Liver (tissue), 9 donors: Measurements from ENCODE around the gene UBE2E2. TPM values are rescaled to one million over a fixed set of nuclear protein-coding genes. Genes with fewer than 3 reads are reported as not detected.

Experiments
- DNase-seq: peaks from one replicate; pipeline ENCODE4 v3.0.0-alpha.2; 2017; ENCODE audit warnings: low spot score
- H3K27ac ChIP-seq, 2 donors: one replicate each; pipeline ENCODE4 v1.7.0; 2013; ENCODE audit warnings: inconsistent platforms in 2 of 2, low read length in 2 of 2, control low read depth in 1 of 2, low read depth in 1 of 2, mild to moderate bottlenecking in 1 of 2
- H3K27me3 ChIP-seq, 4 donors: one replicate each; pipeline versions ENCODE4 v1.6.1 to v1.7.0; 2013; ENCODE audit warnings: low read length in 3 of 4, inconsistent platforms in 1 of 4, mild to moderate bottlenecking in 1 of 4, moderate library complexity in 1 of 4; ENCODE audit not compliant: control insufficient read depth in 4 of 4, insufficient read depth in 4 of 4
- H3K36me3 ChIP-seq, 4 donors: one replicate each; pipeline versions ENCODE4 v1.6.1 to v1.7.0; 2013; ENCODE audit warnings: low read length in 3 of 4, mild to moderate bottlenecking in 3 of 4, low read depth in 1 of 4, moderate library complexity in 1 of 4; ENCODE audit not compliant: control insufficient read depth in 4 of 4, insufficient read depth in 3 of 4
- H3K4me1 ChIP-seq, 4 donors: one replicate each; pipeline versions ENCODE4 v1.6.1 to v1.7.0; 2013; ENCODE audit warnings: low read length in 3 of 4, mild to moderate bottlenecking in 3 of 4, moderate library complexity in 1 of 4; ENCODE audit not compliant: control insufficient read depth in 4 of 4, insufficient read depth in 4 of 4
- H3K4me3 ChIP-seq, 3 donors: one replicate each; pipeline versions ENCODE4 v1.6.1 to v1.7.0; 2013; ENCODE audit warnings: low read length in 3 of 3, control low read depth in 1 of 3, low read depth in 1 of 3, mild to moderate bottlenecking in 1 of 3
- H3K9ac ChIP-seq, 2 donors: one replicate each; pipeline ENCODE4 v1.7.0; 2013; ENCODE audit warnings: low read length in 2 of 2, mild to moderate bottlenecking in 2 of 2, moderate library complexity in 2 of 2, control low read depth in 1 of 2, low read depth in 1 of 2
- H3K9me3 ChIP-seq, 4 donors: one replicate each; pipeline versions ENCODE4 v1.6.1 to v1.7.0; 2013; ENCODE audit warnings: low read length in 3 of 4; ENCODE audit not compliant: control insufficient read depth in 4 of 4
- CTCF ChIP-seq: fragments of 150-350 bp; IDR thresholded peaks from 2 replicates; pipeline ENCODE4 v1.5.1; 2017; ENCODE audit warnings: improper control_type of control experiment, low read depth, low read length; ENCODE audit not compliant: missing input control
- EGR1 ChIP-seq, 2 donors: IDR thresholded peaks; 2 replicates each; pipeline ENCODE4 v1.6.1; 2016 to 2018; ENCODE audit warnings: antibody characterized with exemption in 2 of 2, low read depth in 2 of 2
- FOXA1 ChIP-seq: IDR thresholded peaks from 2 replicates; pipeline ENCODE4 v1.6.1; 2016; ENCODE audit warnings: antibody characterized with exemption
- FOXA2 ChIP-seq: IDR thresholded peaks from 2 replicates; pipeline ENCODE4 v1.6.1; 2016; ENCODE audit warnings: antibody characterized with exemption
- HNF4A ChIP-seq, 2 donors: conservative IDR thresholded peaks; 2 replicates each; pipeline ENCODE4 v1.6.1; 2016; ENCODE audit warnings: antibody characterized with exemption in 2 of 2, mild to moderate bottlenecking in 2 of 2
- HNF4G ChIP-seq: IDR thresholded peaks from 2 replicates; pipeline ENCODE4 v1.6.1; 2016; ENCODE audit warnings: antibody characterized with exemption
- JUND ChIP-seq, 2 donors: IDR thresholded peaks; 2 replicates each; pipeline ENCODE4 v1.6.1; 2016; ENCODE audit warnings: antibody characterized with exemption in 2 of 2
- NR2F2 ChIP-seq: IDR thresholded peaks from 2 replicates; pipeline ENCODE4 v1.6.1; 2016; ENCODE audit warnings: antibody characterized with exemption
- RAD21 ChIP-seq, 2 donors: IDR thresholded peaks; 2 replicates each; pipeline ENCODE4 v1.6.1; 2016; ENCODE audit warnings: antibody characterized with exemption in 2 of 2, mild to moderate bottlenecking in 2 of 2
- REST ChIP-seq: IDR thresholded peaks from 2 replicates; pipeline ENCODE4 v1.6.1; 2016; ENCODE audit warnings: antibody characterized with exemption, mild to moderate bottlenecking
- TAF1 ChIP-seq: conservative IDR thresholded peaks from 2 replicates; pipeline ENCODE4 v1.6.1; 2016; ENCODE audit warnings: antibody characterized with exemption, mild to moderate bottlenecking
- WGBS: extraction: QIAGEN DNeasy Blood & Tissue Kit; methylation state at CpG from one replicate; pipeline ENCODE4 v1.1.7; 2013; 5-methylcytosine and 5-hydroxymethylcytosine counted together
- polyA plus RNA-seq, 2 donors: library from polyadenylated mRNA; stranded (reverse) in 1 of 2; unstranded in 1 of 2; fragments of 200-250 nt in 1 of 2; fragments of >200 nt in 1 of 2; fragmentation: Nextera tagmentation in 1 of 2; extraction: Ambion mirVana in 1 of 2; gene quantifications; one replicate each; pipeline versions ENCODE4 v1.2.1 to v1.2.3, GENCODE V29; 2013 to 2015
- total RNA-seq, 2 donors: library from RNA; depleted of rRNA; stranded (reverse); fragments of >200 nt; gene quantifications; one replicate each; pipeline ENCODE4 v1.2.3, GENCODE V29; 2014
- donor health status: healthy.
- donor health status: healthy.
- donor health status: healthy.
- donor health status: healthy.
- donor health status: healthy.

The UBE2E2 gene
- total and polyA plus RNA-seq, 4 donors = 9.0 to 27.8 (median 16.8) TPM

DNA sequence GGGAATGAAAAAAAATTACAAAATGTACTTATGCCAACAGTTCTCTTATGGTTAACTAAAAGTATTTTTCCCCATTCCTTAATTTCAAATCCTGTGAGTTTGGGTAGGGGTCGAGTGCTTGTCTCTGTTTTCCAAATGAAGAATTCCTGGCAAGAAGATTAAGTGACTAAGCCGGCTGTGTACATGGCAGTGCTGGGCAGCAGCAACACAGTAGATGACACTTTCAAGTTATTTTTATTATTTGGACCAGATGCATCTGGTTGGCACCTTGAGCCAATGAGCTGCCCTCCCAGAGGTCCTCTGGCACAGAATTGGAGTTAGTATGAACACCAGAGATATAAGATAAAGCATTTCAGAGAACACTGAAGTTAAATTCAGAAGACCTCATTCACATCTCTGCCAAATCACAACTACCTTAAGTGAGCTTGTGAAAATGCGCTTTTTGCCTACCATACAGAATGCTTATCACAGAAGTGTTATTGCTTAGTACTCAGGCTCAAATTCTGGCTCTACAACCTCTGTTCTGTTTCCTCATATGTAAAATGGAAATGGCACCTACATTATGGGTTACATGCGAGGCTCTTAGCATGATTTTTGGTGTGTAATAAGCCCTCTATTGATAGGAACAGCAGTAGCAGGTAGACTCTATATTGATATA, 256.9 kb downstream of the UBE2E2 start:
- no peaks in the 10 kb centered on the region for H3K36me3 ChIP-seq
- peaks cover 0 to 1% (median 0%) of the 10 kb centered on the region in 4 donors for H3K4me1 ChIP-seq
- DNase-seq = no peak
- WGBS = 92% methylated on average over 4 of the region's 4 CpGs
- no peak overlapping the region for H3K27ac ChIP-seq
- H3K9me3 ChIP-seq = no peaks in the 10 kb centered on the region
- TF ChIP-seq TAF1 (no peak), FOXA2 (no peak), EGR1 (IDR thresholded peaks at IDR 0.05; ENCODE audit: low read depth in 2 of 2) (no peak), JUND (IDR thresholded peaks at IDR 0.05) (no peak), HNF4A (conservative IDR thresholded peaks at IDR 0.05) (no peak), REST (no peak), FOXA1 (no peak), HNF4G (no peak), CTCF (no peak), RAD21 (IDR thresholded peaks at IDR 0.05) (no peak)
- no peak overlapping the region for H3K4me3 ChIP-seq
- no peaks in the 10 kb centered on the region for H3K27me3 ChIP-seq
- no peak overlapping the region for H3K9ac ChIP-seq

- DNase-seq = no peak
- Histone ChIP-seq H3K9me3 (no peaks in the 10 kb centered on the region), H3K4me3 (no peak overlapping the region), H3K27me3 (no peaks in the 10 kb centered on the region), H3K4me1 (peaks cover 0 to 1% (median 0%) of the 10 kb centered on the region in 4 donors), H3K27ac (no peak overlapping the region), H3K36me3 (no peaks in the 10 kb centered on the region), H3K9ac (no peak overlapping the region)
- TF ChIP-seq NR2F2 = no peak
- no peak for TF ChIP-seq HNF4G
- 95% methylated on average over 3 of the region's 3 CpGs for WGBS
Observed at GRCh38 chr3:23461069-23461468, 257.9 kb downstream of the UBE2E2 start.

DNA sequence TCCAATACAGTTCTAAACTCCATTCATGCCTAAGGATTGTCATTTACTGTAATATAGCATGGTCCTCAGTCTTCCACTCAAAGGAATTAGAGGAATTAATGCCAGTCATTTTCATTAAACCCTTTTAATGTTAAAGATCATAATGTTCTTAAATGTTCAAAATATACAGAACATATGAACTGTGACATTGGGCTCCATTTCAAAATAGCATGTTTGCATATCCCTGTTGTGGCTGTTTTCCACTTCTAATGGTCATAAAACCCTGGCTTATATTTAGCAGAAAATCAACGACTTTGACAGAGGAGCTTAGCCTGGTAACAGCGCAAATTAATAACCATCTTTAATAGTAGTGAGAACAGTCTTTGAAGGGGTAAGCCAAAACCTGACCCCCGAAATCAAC, 260.7 kb downstream of the UBE2E2 start:
- no peaks in the 10 kb centered on the region for H3K9me3 ChIP-seq
- TF ChIP-seq RAD21 (IDR thresholded peaks at IDR 0.05) = no peak
- TF ChIP-seq CTCF = no peak
- no peak for TF ChIP-seq HNF4A (conservative IDR thresholded peaks at IDR 0.05)
- H3K27me3 ChIP-seq = no peaks in the 10 kb centered on the region
- no peak overlapping the region for H3K9ac ChIP-seq
- H3K4me3 ChIP-seq = no peak overlapping the region
- H3K27ac ChIP-seq = no peak overlapping the region
- H3K4me1 ChIP-seq = peaks cover 0 to 1% (median 0%) of the 10 kb centered on the region in 4 donors
- 93% methylated on average over 3 of the region's 3 CpGs for WGBS
- no peak for DNase-seq
- H3K36me3 ChIP-seq = no peaks in the 10 kb centered on the region
